HTR-8/SVneo (cell line): ENCODE data around the gene RARRES2.
"Not testable (repeated sequence)": the region's sequence is repeated elsewhere in the genome, so short reads cannot be mapped to it uniquely, and the experiment has no call there.

Source experiments
- DNase-seq: peaks from one replicate; pipeline ENCODE4 v3.0.0; 2011; ENCODE audit warnings: low spot score, mixed read lengths; ENCODE audit not compliant: insufficient read length
- FAIRE-seq: peaks from 2 replicates; lab custom pipeline; 2011; peaks lifted over from hg19 to GRCh38; lab: Jason Lieb, UNC

RARRES2 gene

GRCh38 chr7:150304499-150305258, 36.8 kb downstream of the RARRES2 start:
- not testable (repeated sequence) for DNase-seq, FAIRE-seq

- DNase-seq, FAIRE-seq: not testable (repeated sequence)
Observed at GRCh38 chr7:150302908-150303310, 38.5 kb downstream of the RARRES2 start.

DNA sequence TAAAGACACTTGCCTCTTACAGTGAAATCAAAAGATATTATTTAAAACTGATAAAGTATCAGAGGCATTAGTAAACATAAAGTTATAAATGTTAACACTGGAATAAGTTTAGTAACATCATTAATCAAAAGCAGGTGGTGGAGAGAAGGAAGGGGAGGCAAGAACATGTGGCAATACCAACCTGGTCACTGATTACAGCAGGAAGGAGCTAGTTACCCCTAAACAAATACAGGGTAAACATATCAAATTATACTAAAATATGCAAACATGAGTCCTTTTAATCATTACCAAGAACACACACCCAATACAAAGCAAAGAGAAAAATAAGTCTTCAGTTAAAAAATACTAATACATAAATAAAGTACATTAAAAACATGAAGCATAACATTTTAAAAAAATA, 43.5 kb downstream of the RARRES2 start:
- not testable (repeated sequence) for FAIRE-seq, DNase-seq

DNA sequence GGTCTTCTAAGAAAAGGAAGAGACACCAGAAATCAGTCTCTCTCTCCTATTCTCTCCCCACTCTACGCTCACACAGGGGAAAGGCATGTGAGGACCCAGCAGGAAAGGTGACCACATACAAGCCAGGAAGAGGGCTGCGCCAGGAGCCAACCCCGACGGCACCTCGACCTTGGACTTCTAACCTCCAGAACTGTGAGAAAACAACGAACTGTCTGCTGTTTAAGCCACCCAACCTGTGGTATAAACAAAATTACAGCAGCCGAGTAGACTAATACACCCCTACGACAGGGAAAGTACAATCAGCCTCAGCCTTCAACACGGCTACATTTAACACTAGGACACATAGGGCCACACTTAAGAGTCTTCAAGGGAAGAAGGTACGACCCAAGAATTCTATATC, 44.6 kb downstream of the RARRES2 start:
- not testable (repeated sequence) for DNase-seq, FAIRE-seq

- FAIRE-seq, DNase-seq: not testable (repeated sequence)
Observed at GRCh38 chr7:150295614-150296013, 45.8 kb downstream of the RARRES2 start.

DNA sequence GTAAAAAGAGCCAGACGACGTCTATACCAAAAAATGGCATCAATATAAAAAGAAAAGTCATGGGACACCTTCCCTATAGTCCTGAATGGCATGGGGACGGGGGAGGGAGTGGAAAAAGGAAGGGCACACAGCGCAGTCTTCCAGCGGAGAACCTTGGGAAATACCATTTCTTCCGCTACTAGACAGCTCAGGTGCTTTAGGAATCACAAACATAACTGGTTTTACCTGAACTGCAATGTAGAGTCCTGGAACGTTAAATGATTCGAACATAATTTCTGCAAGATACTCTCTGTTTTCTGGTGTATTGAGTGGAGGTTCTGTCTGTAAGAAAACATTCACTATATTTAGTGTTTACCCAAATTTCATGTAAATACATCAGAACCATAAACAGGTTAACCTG, 46.4 kb downstream of the RARRES2 start:
- not testable (repeated sequence) for FAIRE-seq, DNase-seq

DNA sequence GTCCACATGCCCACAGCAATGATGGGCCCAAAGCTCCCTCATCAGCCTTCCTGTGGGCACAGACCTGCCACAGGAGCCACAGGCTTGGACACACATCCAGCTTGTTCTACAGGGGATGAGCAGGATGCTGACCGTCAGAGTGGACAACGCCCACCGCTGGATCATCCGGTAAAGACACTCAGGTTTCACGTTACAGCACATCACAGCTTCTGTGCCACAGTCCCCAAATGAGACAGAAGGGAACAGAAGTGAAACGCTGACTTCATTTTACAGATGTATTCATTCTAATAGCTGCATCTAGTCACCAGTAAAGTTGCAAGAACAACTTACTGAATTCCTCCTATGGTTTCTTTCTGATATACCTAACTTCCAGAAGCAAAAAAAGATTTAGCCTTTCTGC, 51.1 kb downstream of the RARRES2 start:
- not testable (repeated sequence) for DNase-seq, FAIRE-seq

DNA sequence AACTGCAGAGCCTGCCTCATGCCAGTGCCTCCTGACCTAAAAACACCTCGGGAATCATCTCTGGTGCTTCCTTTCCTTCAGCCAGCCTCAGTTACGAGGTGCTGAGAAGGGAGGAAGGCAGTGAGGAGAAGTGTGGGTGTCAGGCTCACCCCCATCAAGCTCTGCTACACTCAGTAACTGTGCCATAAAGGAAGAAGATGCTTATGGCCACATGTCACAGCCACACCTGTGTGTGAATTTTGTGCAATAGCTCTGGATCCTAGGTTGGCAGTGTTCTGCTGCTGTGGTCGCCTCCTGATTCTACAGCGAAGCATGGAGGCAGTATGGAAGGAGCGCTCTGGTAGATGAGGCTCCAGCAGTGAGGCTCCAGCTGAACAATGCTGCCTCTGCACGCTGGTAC, 52.6 kb downstream of the RARRES2 start:
- FAIRE-seq, DNase-seq: not testable (repeated sequence)
